Stomach (tissue), 9 donors: ENCODE data around the gene DPM3. TPM values are rescaled to one million over a fixed set of nuclear protein-coding genes. Genes with fewer than 3 reads are reported as not detected.
A peak's percentile ranks its signal among the peaks of the same experiment; 100 is the strongest.

ENCODE experiments used
- DNase-seq, 2 donors: peaks; one replicate each; pipeline versions ENCODE4 v3.0.0 to v3.0.0-alpha.2; 2013 to 2019
- H3K27ac ChIP-seq, 5 donors: fragments of 200-600 bp in 4 of 5; sonication (generic) in 4 of 5; one replicate each; pipeline ENCODE4 v1.5.1; 2013 to 2019; ENCODE audit warnings: mild to moderate bottlenecking in 1 of 5, moderate library complexity in 1 of 5
- H3K27me3 ChIP-seq, 3 donors: fragments of 200-600 bp; sonication (generic); one replicate each; pipeline ENCODE4 v1.5.1; 2017 to 2019; ENCODE audit warnings: mixed run types in 1 of 3
- H3K36me3 ChIP-seq, 4 donors: fragments of 200-600 bp; sonication (generic); 1 replicate in 3 of 4; 2 replicates in 1 of 4; pipeline ENCODE4 v1.5.1; 2016 to 2019
- H3K4me1 ChIP-seq, 4 donors: fragments of 200-600 bp; sonication (generic); one replicate each; pipeline ENCODE4 v1.5.1; 2016 to 2019
- H3K4me3 ChIP-seq, 4 donors: fragments of 200-600 bp; sonication (generic) in 3 of 4; one replicate each; pipeline ENCODE4 v1.5.1; 2016 to 2019; ENCODE audit warnings: mild to moderate bottlenecking in 1 of 4
- H3K9me3 ChIP-seq, 4 donors: fragments of 200-600 bp; sonication (generic); one replicate each; pipeline ENCODE4 v1.5.1; 2016 to 2019
- CTCF ChIP-seq, 7 experiments: fragments of 450-650 bp in 4 of 7; fragments of 200-600 bp in 3 of 7; sonication (generic) in 3 of 7; IDR thresholded peaks; one replicate each; pipeline ENCODE4 v1.5.1; 2016 to 2019; ENCODE audit warnings: antibody characterized with exemption in 7 of 7, control low read depth in 2 of 7, mild to moderate bottlenecking in 1 of 7
- EP300 ChIP-seq: sonication (generic); formaldehyde crosslinking; IDR thresholded peaks from one replicate; pipeline ENCODE4 v1.6.1; 2017; ENCODE audit warnings: antibody characterized with exemption
- POLR2A ChIP-seq, 4 donors: fragments of 450-650 bp; IDR thresholded peaks; one replicate each; pipeline ENCODE4 v1.6.1; 2016; ENCODE audit warnings: antibody characterized with exemption in 4 of 4, control low read depth in 2 of 4, mild to moderate bottlenecking in 1 of 4, moderate library complexity in 1 of 4
- POLR2AphosphoS5 ChIP-seq, 3 donors: sonication (generic); formaldehyde crosslinking; IDR thresholded peaks; one replicate each; pipeline ENCODE4 v1.6.1; 2016; ENCODE audit warnings: antibody characterized with exemption in 3 of 3
- WGBS, 5 donors: extraction: QIAGEN DNeasy Blood & Tissue Kit in 3 of 5; methylation state at CpG; one replicate each; pipeline versions ENCODE4 v1.1.5 to v1.1.7; 2013 to 2018; 5-methylcytosine and 5-hydroxymethylcytosine counted together
- intact Hi-C: fragments of 100-400 bp; cut with DNase I; formaldehyde crosslinking; loops from one replicate; pipeline ENCODE4 v1.15.1; 2023; ENCODE audit warnings: low total_unique reads
- polyA plus RNA-seq, 3 donors: library from polyadenylated mRNA; stranded (reverse); fragments of 200-250 nt; gene quantifications; one replicate each; pipeline ENCODE4 v1.2.3, GENCODE V29; 2013
- total RNA-seq, 5 donors: library from RNA; depleted of rRNA; stranded (reverse); fragments of >200 nt; gene quantifications; one replicate each; pipeline versions ENCODE4 v1.1.0 to v1.2.3, GENCODE V29; 2014 to 2016
- donor health status: healthy with polysubstance abuse.
- donor health status: Bipolar disorder and iron deficiency.
- donor health status: healthy.

The DPM3 gene
- total and polyA plus RNA-seq, 8 donors: 13.3 to 301 (median 51.3) TPM; not detected in 1

- intact Hi-C loops: no loop called here
- Histone ChIP-seq H3K9me3 (no peaks in the 10 kb centered on the region), H3K27ac (peak overlapping the region; percentile 93 to 100 (median 98)), H3K4me1 (peaks cover 45 to 75% (median 71%) of the 10 kb centered on the region in 4 donors), H3K4me3 (peak overlapping the region; percentile 73 to 78 (median 74)), H3K36me3 (peaks cover 0 to 4% (median under 1%) of the 10 kb centered on the region in 4 donors), H3K27me3 (peaks cover 0 to 37% (median 9%) of the 10 kb centered on the region in 3 donors)
- TF ChIP-seq CTCF (IDR thresholded peaks at IDR 0.05) (no peak), POLR2AphosphoS5 (IDR thresholded peaks at IDR 0.05) (peak in 2 of 3 donors; percentile 82 to 84)
- DNase-seq: peak; percentile 85 to 91
- 17 to 37% (median 19%) methylated on average over 44 to 53 of the region's 53 CpGs for WGBS, 5 donors
Measured at GRCh38 chr1:155125946-155126555, 14.3 kb downstream of the DPM3 start.

- Histone ChIP-seq H3K9me3 (no peaks in the 10 kb centered on the region), H3K4me3 (no peak overlapping the region), H3K36me3 (no peaks in the 10 kb centered on the region), H3K27ac (peak overlapping the region; percentile 93 to 100 (median 98)), H3K4me1 (peaks cover 45 to 73% (median 67%) of the 10 kb centered on the region in 4 donors), H3K27me3 (peaks cover 0 to 37% (median 9%) of the 10 kb centered on the region in 3 donors)
- intact Hi-C loops: no loop called here
- WGBS, 5 donors: 55 to 63% (median 58%) methylated on average over 10 to 11 of the region's 11 CpGs
- peak in 1 of 2 donors; percentile 24 for DNase-seq
- peak in 1 of 7 experiments; percentile 3 for TF ChIP-seq CTCF (IDR thresholded peaks at IDR 0.05)
- no peak for TF ChIP-seq POLR2AphosphoS5 (IDR thresholded peaks at IDR 0.05)
- TF ChIP-seq POLR2A (IDR thresholded peaks at IDR 0.05): no peak
- TF ChIP-seq EP300: no peak
Measured at GRCh38 chr1:155125511-155125945, 14.8 kb downstream of the DPM3 start.

- H3K4me3 ChIP-seq: no peak overlapping the region
- no peak for TF ChIP-seq POLR2AphosphoS5 (IDR thresholded peaks at IDR 0.05)
- TF ChIP-seq POLR2A (IDR thresholded peaks at IDR 0.05): no peak
- TF ChIP-seq CTCF (IDR thresholded peaks at IDR 0.05): no peak
- TF ChIP-seq EP300: no peak
- 70 to 82% (median 77%) methylated on average over 16 of the region's 16 CpGs for WGBS, 5 donors
- intact Hi-C loops: no loop called here
- H3K4me1 ChIP-seq: peaks cover 38 to 73% (median 63%) of the 10 kb centered on the region in 4 donors
- H3K36me3 ChIP-seq: no peaks in the 10 kb centered on the region
- H3K9me3 ChIP-seq: no peaks in the 10 kb centered on the region
- peaks cover 0 to 37% (median 9%) of the 10 kb centered on the region in 3 donors for H3K27me3 ChIP-seq
- H3K27ac ChIP-seq: peak overlapping the region; percentile 93 to 100 (median 98)
- peak; percentile 23 to 68 for DNase-seq
Measured at GRCh38 chr1:155124503-155125463, 15.5 kb downstream of the DPM3 start.

GRCh38 chr1:155123801-155124200 lies 16.5 kb downstream of the DPM3 start:
- peak in 1 of 2 donors; percentile 31 for DNase-seq
- WGBS, 5 donors: 45 to 57% (median 49%) methylated on average over 4 of the region's 4 CpGs
- H3K36me3 ChIP-seq: no peaks in the 10 kb centered on the region

More at GRCh38 chr1:155123801-155124200, 16.5 kb downstream of the DPM3 start:
- Histone ChIP-seq H3K9me3 (no peaks in the 10 kb centered on the region), H3K4me1 (peaks cover 33 to 63% (median 54%) of the 10 kb centered on the region in 4 donors), H3K4me3 (no peak overlapping the region), H3K27ac (peak overlapping the region; percentile 93 to 100 (median 98)), H3K27me3 (peaks cover 0 to 28% (median 9%) of the 10 kb centered on the region in 3 donors)
- TF ChIP-seq POLR2AphosphoS5 (IDR thresholded peaks at IDR 0.05) (no peak), CTCF (IDR thresholded peaks at IDR 0.05) (no peak), EP300 (no peak), POLR2A (IDR thresholded peaks at IDR 0.05) (no peak)
- intact Hi-C loops: no loop called here
